ENCODE data around the gene CRIM1.

Gene CRIM1

GRCh38 chr2:36564377-36564930 lies 208.9 kb downstream of the CRIM1 start:
- DNase-seq: no peak

GRCh38 chr2:36565712-36566111 lies 210.1 kb downstream of the CRIM1 start:
- DNase-seq: no peak

DNA sequence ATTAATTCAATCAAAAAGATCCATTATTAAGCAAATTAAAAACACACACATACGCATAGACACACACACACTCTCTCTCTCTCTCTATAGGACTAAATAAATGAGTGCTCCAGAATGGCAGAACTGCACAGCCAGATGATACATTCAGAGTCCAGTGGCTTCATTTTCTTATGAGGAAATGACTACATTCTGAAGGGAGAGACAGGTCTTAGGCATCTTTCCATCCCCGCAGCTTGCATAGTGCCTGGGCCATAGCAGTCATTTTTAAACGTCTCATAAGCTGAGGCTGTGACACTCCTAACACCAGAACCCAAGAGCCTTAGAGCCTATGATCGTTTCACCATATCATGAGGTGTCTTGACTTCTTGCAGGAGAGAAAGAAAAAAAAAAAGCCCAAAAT lies 211.3 kb downstream of the CRIM1 start:
- DNase-seq: no peak

DNA sequence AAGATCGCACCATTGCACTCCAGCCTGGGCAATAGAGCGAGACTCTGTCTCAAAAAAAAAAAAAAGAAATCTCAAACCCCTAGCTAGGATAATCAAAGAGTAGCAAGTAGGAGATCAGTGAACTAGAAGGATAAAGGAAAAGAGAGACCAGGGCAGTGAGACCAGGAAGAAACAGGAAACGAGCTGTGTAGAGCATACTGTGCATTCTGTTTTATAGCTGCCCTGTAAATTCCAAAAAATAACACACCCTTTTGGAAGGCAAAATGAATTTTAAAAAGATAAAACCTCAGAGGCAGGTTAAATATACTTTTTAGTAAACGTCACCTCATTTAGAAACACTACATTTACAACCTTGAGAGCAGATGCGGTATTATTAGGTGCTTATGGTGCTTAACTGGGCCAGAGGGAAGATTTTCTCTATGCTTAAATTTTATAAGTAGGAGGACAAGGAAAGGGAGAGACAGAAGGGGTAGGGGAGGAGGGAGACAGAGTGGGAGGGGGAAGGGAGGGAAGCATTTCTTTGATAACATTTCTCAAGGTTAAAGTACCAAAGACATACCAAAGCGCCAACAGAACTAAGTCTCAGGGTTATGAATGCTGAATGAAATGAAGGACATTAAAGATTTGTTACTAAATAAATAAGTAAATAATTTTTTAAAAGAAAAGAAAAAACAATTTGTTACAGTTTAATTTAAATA lies 212.3 kb downstream of the CRIM1 start:
- DNase-seq: no peak

- peak; percentile 37 for DNase-seq
These were observed 213.1 kb downstream of the CRIM1 start for GRCh38 chr2:36568516-36569246.

GRCh38 chr2:36569267-36569856 lies 213.8 kb downstream of the CRIM1 start:
- DNase-seq: no peak

DNA sequence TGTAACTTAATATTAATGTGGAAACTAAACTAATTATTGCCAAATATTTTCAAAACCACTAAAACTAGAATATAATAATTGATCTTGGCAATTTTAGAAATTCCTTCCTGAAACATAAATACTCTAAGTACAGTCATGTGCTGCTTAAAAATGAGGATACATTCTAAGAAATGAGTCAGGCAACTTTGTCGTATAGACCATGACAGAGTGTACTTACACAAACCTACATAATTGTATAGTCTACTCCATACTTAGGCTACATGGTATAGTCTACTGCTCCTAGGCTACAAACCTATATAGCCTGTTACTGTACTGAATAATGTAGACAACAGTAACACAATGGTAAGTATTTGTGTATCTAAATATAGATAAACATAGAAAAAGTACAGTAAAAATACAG lies 214.8 kb downstream of the CRIM1 start:
- no peak for DNase-seq

- no peak for DNase-seq
These were observed 216.6 kb downstream of the CRIM1 start for GRCh38 chr2:36572054-36572718.

- DNase-seq: no peak
These were observed 217.1 kb downstream of the CRIM1 start for GRCh38 chr2:36572719-36573059.

GRCh38 chr2:36573165-36573564 lies 217.6 kb downstream of the CRIM1 start:
- DNase-seq: no peak

GRCh38 chr2:36574560-36574959 lies 219.0 kb downstream of the CRIM1 start:
- DNase-seq: no peak

DNA sequence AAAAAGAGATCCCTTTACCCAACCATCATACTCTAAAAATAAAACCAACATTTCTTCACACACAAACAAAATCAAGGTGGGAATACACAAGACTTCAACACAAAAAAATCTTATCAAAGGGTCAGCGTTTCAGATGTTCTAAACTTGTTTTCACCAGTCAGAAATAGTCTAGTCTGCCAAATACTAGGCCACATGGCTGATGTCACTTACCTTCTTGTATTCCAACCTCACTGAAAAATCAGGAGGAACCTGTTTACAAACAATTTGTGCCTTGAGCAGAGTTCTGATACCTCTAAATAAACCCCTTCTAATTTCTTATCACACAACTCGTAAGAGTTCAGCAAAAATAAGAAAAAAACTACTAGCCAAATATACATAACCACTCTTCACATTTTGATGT lies 222.3 kb downstream of the CRIM1 start:
- DNase-seq: no peak

GRCh38 chr2:36578343-36579296 lies 223.0 kb downstream of the CRIM1 start:
- DNase-seq: no peak

GRCh38 chr2:36579297-36579664 lies 223.7 kb downstream of the CRIM1 start:
- no peak for DNase-seq

GRCh38 chr2:36582538-36582937 lies 227.0 kb downstream of the CRIM1 start:
- no peak for DNase-seq

GRCh38 chr2:36582951-36583350 lies 227.4 kb downstream of the CRIM1 start:
- DNase-seq: no peak

GRCh38 chr2:36584148-36584794 lies 228.7 kb downstream of the CRIM1 start:
- DNase-seq: no peak

GRCh38 chr2:36586672-36587071 lies 231.1 kb downstream of the CRIM1 start:
- DNase-seq: no peak

GRCh38 chr2:36587101-36587500 lies 231.5 kb downstream of the CRIM1 start:
- DNase-seq: no peak

- DNase-seq: no peak
These were observed 232.0 kb downstream of the CRIM1 start for GRCh38 chr2:36587556-36587955.

- DNase-seq: no peak
These were observed 233.7 kb downstream of the CRIM1 start for GRCh38 chr2:36589230-36589630.

DNA sequence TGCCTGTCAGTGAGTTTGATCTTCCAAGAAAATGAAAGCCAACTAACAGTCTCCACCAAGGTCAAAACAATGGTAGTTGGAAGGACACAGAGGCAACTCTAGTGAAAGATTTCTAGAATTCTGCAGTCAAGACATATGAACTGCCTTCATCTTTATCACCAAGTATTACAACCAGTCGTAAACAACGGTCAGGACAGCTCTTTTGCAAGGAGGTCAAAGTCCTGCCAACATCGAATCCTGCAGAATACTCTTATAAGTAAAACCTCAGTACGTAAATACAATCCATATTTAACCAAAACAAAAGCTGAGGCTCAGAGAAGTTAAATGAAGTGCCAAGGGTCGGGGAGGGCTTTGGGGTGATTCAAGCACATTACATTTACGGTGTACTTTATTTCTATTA lies 239.3 kb downstream of the CRIM1 start:
- DNase-seq: no peak
